BE2C (cell line): ENCODE measurements around the gene ME2.
"Not testable (repeated sequence)": the region's sequence is repeated elsewhere in the genome, so short reads cannot be mapped to it uniquely, and the experiment has no call there.

ENCODE experiments used
- DNase-seq: peaks from one replicate; pipeline ENCODE4 v3.0.0-alpha.2; 2020
- H3K27me3 ChIP-seq: fragments of 250-450 bp; sonication (Bioruptor Pico); 2 replicates; pipeline ENCODE4 v1.5.1; 2020; ENCODE audit warnings: mild to moderate bottlenecking
- H3K36me3 ChIP-seq: fragments of 250-450 bp; sonication (Bioruptor Pico); 2 replicates; pipeline ENCODE4 v1.5.1; 2020; ENCODE audit warnings: mild to moderate bottlenecking
- H3K4me1 ChIP-seq: fragments of 250-450 bp; sonication (Bioruptor Pico); 2 replicates; pipeline ENCODE4 v1.5.1; 2020
- H3K4me3 ChIP-seq: 2 replicates; pipeline ENCODE4 v1.5.1; 2011; ENCODE audit warnings: low read depth, low read length
- H3K9me3 ChIP-seq: fragments of 250-450 bp; sonication (Bioruptor Pico); 2 replicates; pipeline ENCODE4 v1.5.1; 2020
- TF ChIP-seq, protein P1 (sequence below): IDR thresholded peaks from 2 replicates; pipeline ENCODE4 v1.5.1; 2012; ENCODE audit warnings: mild to moderate bottlenecking, low read depth, low read length

Gene ME2

DNA sequence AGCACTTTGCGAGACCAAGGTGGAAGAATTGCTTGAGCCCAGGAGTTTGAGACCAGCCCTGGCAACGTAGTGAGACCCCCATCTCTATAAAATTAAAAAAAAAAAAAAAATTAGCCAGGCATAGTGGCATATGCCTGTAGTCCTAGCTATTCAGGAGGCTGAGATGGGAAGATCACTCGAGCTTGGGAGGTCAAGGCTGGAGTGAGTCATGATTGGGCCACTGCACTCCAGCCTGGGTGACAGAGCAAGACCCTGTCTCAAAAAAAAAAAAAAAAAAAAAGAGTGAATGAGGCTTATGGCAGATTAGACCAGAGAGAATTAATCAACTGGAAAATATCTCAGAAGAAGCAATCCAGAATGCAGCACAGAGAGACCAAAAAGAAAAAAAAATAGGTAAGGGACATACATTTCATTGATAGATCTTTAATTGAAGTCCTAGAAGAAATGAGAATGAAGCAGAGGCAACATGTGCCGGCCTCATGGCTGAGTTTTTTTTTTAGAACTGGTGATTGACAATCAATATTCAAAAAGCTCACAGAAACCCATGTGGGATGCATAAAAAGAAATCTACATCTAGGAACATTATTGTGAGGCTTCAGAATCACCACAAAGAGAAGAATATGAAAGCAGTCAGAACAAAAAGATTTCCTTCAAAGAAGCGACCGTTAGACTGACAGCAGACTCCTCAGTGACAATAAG, 56.7 kb downstream of the ME2 start:
- H3K27me3 ChIP-seq = no peaks in the 10 kb centered on the region
- H3K4me1 ChIP-seq = no peaks in the 10 kb centered on the region
- no peak for DNase-seq
- H3K36me3 ChIP-seq = no peaks in the 10 kb centered on the region
- no peak overlapping the region for H3K4me3 ChIP-seq
- TF ChIP-seq, protein P1, sequence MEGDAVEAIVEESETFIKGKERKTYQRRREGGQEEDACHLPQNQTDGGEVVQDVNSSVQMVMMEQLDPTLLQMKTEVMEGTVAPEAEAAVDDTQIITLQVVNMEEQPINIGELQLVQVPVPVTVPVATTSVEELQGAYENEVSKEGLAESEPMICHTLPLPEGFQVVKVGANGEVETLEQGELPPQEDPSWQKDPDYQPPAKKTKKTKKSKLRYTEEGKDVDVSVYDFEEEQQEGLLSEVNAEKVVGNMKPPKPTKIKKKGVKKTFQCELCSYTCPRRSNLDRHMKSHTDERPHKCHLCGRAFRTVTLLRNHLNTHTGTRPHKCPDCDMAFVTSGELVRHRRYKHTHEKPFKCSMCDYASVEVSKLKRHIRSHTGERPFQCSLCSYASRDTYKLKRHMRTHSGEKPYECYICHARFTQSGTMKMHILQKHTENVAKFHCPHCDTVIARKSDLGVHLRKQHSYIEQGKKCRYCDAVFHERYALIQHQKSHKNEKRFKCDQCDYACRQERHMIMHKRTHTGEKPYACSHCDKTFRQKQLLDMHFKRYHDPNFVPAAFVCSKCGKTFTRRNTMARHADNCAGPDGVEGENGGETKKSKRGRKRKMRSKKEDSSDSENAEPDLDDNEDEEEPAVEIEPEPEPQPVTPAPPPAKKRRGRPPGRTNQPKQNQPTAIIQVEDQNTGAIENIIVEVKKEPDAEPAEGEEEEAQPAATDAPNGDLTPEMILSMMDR = no peak
- H3K9me3 ChIP-seq = no peaks in the 10 kb centered on the region

DNA sequence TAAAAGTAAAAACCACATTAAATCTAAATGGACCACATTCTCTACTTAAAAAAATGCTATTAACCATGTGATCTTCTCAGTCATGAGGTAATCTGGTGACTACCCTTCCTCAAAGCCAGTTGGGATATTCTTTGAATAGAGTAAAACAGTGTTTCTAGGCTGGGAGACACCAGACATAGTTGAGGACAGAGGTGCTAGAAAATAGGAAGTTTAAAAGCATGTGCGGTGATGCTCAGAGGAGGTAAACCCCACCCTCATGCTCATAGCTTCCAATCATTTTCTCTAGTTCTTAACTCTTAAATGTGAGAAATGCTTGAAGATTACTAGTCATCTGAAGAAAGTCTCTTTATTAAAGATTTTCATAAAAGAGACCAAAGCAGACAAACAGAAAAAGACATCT, 58.3 kb downstream of the ME2 start:
- no peak for DNase-seq
- H3K36me3 ChIP-seq = no peaks in the 10 kb centered on the region
- TF ChIP-seq, protein P1 = no peak

DNA sequence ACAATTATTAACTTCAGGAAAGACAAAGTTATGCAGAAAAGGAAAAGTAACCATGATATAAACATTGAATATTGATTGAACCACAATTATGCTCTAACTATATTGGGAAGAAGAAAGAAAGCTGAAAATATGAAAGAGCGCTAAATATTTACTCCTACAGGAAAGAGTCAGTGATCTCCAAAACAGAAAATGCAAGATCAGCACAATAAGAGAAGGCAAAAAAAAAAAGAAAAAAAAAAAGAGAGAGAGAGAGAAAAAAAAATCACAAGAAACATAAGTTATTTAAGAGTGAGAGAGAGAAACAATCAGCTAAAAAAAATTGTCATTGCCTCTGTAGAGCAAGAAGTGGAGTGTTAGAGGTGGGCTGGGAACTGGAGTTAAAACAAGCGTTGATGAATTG, 60.0 kb downstream of the ME2 start:
- no peaks in the 10 kb centered on the region for H3K36me3 ChIP-seq
- H3K9me3 ChIP-seq = no peaks in the 10 kb centered on the region
- no peak for DNase-seq

More for the DNA sequence above, 58.3 kb downstream of the ME2 start:
- H3K9me3 ChIP-seq = no peaks in the 10 kb centered on the region
- no peaks in the 10 kb centered on the region for H3K27me3 ChIP-seq
- H3K4me3 ChIP-seq = no peak overlapping the region
- no peaks in the 10 kb centered on the region for H3K4me1 ChIP-seq

DNA sequence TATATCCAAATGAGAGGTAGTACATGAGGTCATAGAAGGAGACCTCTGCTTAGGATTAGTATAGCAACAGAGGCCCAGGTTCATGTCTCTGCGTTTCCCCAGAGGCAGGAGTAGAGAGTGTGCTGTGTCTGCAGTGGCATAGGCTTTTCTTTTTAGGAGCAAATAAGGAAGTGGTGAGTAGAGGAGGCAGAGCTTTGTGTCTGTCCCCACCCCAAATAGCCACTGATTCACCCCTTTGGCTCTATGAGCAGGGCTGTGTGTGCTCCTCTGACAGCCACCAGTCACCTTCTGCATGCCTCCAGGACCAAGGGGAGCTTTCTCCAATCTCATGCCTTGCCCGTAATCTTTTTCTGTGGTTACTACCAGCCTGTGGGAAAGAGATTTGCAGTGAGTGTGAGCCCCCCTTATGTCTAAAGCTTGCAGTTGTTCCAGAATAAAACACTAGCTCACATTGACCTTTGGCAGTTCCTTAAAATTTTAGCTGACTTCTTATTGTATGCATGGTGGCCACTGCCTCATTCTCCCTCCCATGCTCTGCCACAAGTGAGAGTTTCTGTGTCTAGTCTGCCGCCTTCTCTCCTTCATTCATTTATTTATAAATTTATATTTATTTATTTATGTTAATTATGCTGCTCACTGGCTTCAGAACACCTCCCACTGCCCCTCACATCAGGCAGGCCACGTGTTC, 65.5 kb downstream of the ME2 start:
- no peak for DNase-seq
- H3K4me3 ChIP-seq = no peak overlapping the region

More for the DNA sequence above, 60.0 kb downstream of the ME2 start:
- TF ChIP-seq, protein P1 = no peak
- H3K4me1 ChIP-seq = no peaks in the 10 kb centered on the region
- H3K4me3 ChIP-seq = no peak overlapping the region
- no peaks in the 10 kb centered on the region for H3K27me3 ChIP-seq

DNA sequence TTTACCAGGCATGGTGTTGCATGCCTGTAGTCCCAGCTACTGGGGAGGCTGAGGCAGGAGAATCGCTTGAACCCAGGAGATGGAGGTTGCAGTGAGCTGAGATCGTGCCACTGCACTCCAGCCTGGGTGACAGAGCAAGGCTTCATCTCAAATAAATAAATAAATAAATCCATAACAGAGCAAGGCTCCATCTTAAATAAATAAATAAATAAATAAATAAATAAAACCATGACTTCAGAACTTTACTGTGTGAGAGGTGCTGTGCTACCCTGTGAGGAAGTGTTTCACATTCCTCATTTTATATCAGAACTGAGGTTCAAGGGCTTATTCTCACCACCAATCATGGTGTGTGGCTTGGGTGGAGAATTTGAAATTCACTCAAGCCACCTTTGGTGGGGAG, 67.0 kb downstream of the ME2 start:
- not testable (repeated sequence) for H3K9me3 ChIP-seq, DNase-seq, H3K4me3 ChIP-seq, H3K36me3 ChIP-seq, H3K4me1 ChIP-seq, H3K27me3 ChIP-seq

More for the DNA sequence above, 65.5 kb downstream of the ME2 start:
- Histone ChIP-seq H3K4me1 (no peaks in the 10 kb centered on the region), H3K36me3 (no peaks in the 10 kb centered on the region), H3K27me3 (no peaks in the 10 kb centered on the region), H3K9me3 (no peaks in the 10 kb centered on the region)
- TF ChIP-seq, protein P1 = no peak

DNA sequence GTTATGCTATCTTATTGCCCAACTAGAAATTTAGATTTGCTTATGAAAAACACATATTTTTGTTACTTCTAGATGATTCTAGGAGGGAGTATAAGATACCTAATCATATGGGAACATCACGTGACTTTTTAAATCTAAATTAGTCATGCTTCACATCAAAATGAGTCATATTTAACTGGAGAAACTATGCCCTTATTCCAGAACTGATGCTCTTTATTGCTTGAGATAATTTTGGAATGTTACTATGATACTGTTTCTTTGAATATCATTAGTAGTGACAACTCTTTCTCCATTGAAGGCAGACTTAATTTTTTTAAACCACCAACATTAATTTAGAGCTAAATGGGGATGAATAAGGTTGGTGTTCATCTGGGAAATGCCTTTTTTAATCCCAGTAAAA, 69.0 kb downstream of the ME2 start:
- H3K9me3 ChIP-seq = no peaks in the 10 kb centered on the region

More for the DNA sequence above, 69.0 kb downstream of the ME2 start:
- TF ChIP-seq, protein P1 = no peak
- H3K27me3 ChIP-seq = no peaks in the 10 kb centered on the region
- no peak for DNase-seq
- no peaks in the 10 kb centered on the region for H3K36me3 ChIP-seq
- H3K4me3 ChIP-seq = no peak overlapping the region
- no peaks in the 10 kb centered on the region for H3K4me1 ChIP-seq
